Transverse colon (tissue), 4 donors: Measurements from ENCODE around the gene TBC1D7. TPM values are rescaled to one million over a fixed set of nuclear protein-coding genes. Genes with fewer than 3 reads are reported as not detected.

ENCODE experiments used
- DNase-seq: peaks from one replicate; pipeline ENCODE4 v3.0.0-alpha.2; 2019
- H3K27ac ChIP-seq, 4 donors: fragments of 200-600 bp; sonication (generic); 2 replicates each; pipeline ENCODE4 v1.5.1; 2016 to 2018; ENCODE audit warnings: inconsistent platforms in 4 of 4
- H3K27me3 ChIP-seq: fragments of 200-600 bp; sonication (generic); 2 replicates; pipeline ENCODE4 v1.5.1; 2017; ENCODE audit warnings: inconsistent platforms
- H3K36me3 ChIP-seq, 4 donors: fragments of 200-600 bp; sonication (generic); 2 replicates each; pipeline ENCODE4 v1.5.1; 2017 to 2019; ENCODE audit warnings: inconsistent platforms in 4 of 4
- H3K4me1 ChIP-seq, 4 donors: fragments of 200-600 bp; sonication (generic); 2 replicates each; pipeline ENCODE4 v1.5.1; 2017 to 2020; ENCODE audit warnings: inconsistent platforms in 4 of 4
- H3K4me3 ChIP-seq, 4 donors: fragments of 200-600 bp; sonication (generic); 1 replicate in 1 of 4; 2 replicates in 3 of 4; pipeline versions ENCODE4 v1.5.1 to v1.6.1; 2017 to 2019; ENCODE audit warnings: inconsistent platforms in 4 of 4
- H3K9me3 ChIP-seq, 2 donors: fragments of 200-600 bp; sonication (generic); 2 replicates each; pipeline ENCODE4 v1.5.1; 2017 to 2019; ENCODE audit warnings: inconsistent platforms in 2 of 2
- EP300 ChIP-seq: sonication (generic); formaldehyde crosslinking; IDR thresholded peaks from one replicate; pipeline ENCODE4 v1.6.1; 2017; ENCODE audit warnings: antibody characterized with exemption, low read depth
- POLR2A ChIP-seq: fragments of 450-650 bp; IDR thresholded peaks from one replicate; pipeline ENCODE4 v1.6.1; 2016; ENCODE audit warnings: antibody characterized with exemption, mild to moderate bottlenecking, moderate library complexity
- POLR2AphosphoS5 ChIP-seq, 3 donors: sonication (generic); formaldehyde crosslinking; IDR thresholded peaks; one replicate each; pipeline ENCODE4 v1.6.1; 2016; ENCODE audit warnings: antibody characterized with exemption in 3 of 3
- WGBS, 2 donors: methylation state at CpG; one replicate each; pipeline ENCODE4 v1.1.5; 2018; ENCODE audit warnings: low coverage in 1 of 2; 5-methylcytosine and 5-hydroxymethylcytosine counted together
- in situ Hi-C, 4 donors: fragments of 200-750 bp; cut with MboI; loops; one replicate each; pipeline versions ENCODE4 v1.15.0 to v1.15.1; 2017; ENCODE audit warnings: low sequenced_read_pairs in 3 of 4, low pct_ligation_motif_present in 1 of 4, low pct_unique_long_range_greater_than_20kb in 1 of 4
- intact Hi-C: fragments of 100-400 bp; cut with DNase I; formaldehyde crosslinking; loops from one replicate; pipeline ENCODE4 v1.15.1; 2023; ENCODE audit warnings: low total_unique reads
- total RNA-seq, 4 donors: library from RNA; depleted of rRNA; stranded (reverse); fragments of >200 nt; gene quantifications; one replicate each; pipeline ENCODE4 v1.1.0, GENCODE V29; 2016
- TF ChIP-seq, protein P1 (sequence below), 5 experiments: fragments of 200-600 bp in 3 of 5; fragments of 450-650 bp in 2 of 5; sonication (generic) in 3 of 5; IDR thresholded peaks; 1 replicate in 2 of 5; 2 replicates in 3 of 5; pipeline ENCODE4 v1.5.1; 2016 to 2017; ENCODE audit warnings: antibody characterized with exemption in 5 of 5, inconsistent platforms in 3 of 5, mild to moderate bottlenecking in 2 of 5, moderate library complexity in 1 of 5

Gene TBC1D7
- total RNA-seq, 4 donors from 2014 or later = 10.5 to 39.8 (median 15.0) TPM

DNA sequence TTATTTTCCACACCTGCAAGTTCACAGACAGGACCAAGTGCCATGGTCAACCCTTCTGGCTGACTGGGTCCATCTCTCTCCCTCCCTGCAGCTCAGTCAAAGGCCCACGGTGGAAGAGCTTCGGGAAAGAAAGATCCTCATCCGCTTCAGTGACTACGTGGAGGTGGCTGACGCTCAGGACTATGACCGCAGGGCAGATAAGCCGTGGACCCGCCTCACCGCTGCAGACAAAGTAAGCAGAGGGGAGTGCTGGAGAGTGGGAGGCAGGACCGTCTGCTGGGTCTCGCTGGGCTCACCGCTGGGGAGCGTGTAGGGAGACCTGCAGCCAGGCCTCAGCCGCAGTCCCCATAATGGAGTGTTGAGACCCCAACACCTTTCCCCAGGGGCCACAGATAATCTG lies 45.0 kb downstream of the TBC1D7 start:
- H3K4me3 ChIP-seq = no peak overlapping the region
- intact Hi-C loops = no loop called here
- no peak overlapping the region for H3K27ac ChIP-seq
- peaks cover 7 to 9% of the 10 kb centered on the region in 2 donors for H3K9me3 ChIP-seq
- H3K27me3 ChIP-seq = no peaks in the 10 kb centered on the region
- H3K36me3 ChIP-seq = no peaks in the 10 kb centered on the region
- no peak for DNase-seq
- H3K4me1 ChIP-seq = no peaks in the 10 kb centered on the region
- WGBS, 2 donors = 92% methylated on average over 14 of the region's 14 CpGs; no CpG with 5 or more reads in 1 of the 2 donors
- in situ Hi-C loops = no loop called here
- TF ChIP-seq POLR2AphosphoS5 (IDR thresholded peaks at IDR 0.05) (no peak), POLR2A (no peak), EP300 (no peak)
- TF ChIP-seq, protein P1, sequence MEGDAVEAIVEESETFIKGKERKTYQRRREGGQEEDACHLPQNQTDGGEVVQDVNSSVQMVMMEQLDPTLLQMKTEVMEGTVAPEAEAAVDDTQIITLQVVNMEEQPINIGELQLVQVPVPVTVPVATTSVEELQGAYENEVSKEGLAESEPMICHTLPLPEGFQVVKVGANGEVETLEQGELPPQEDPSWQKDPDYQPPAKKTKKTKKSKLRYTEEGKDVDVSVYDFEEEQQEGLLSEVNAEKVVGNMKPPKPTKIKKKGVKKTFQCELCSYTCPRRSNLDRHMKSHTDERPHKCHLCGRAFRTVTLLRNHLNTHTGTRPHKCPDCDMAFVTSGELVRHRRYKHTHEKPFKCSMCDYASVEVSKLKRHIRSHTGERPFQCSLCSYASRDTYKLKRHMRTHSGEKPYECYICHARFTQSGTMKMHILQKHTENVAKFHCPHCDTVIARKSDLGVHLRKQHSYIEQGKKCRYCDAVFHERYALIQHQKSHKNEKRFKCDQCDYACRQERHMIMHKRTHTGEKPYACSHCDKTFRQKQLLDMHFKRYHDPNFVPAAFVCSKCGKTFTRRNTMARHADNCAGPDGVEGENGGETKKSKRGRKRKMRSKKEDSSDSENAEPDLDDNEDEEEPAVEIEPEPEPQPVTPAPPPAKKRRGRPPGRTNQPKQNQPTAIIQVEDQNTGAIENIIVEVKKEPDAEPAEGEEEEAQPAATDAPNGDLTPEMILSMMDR (IDR thresholded peaks at IDR 0.05) = no peak

DNA sequence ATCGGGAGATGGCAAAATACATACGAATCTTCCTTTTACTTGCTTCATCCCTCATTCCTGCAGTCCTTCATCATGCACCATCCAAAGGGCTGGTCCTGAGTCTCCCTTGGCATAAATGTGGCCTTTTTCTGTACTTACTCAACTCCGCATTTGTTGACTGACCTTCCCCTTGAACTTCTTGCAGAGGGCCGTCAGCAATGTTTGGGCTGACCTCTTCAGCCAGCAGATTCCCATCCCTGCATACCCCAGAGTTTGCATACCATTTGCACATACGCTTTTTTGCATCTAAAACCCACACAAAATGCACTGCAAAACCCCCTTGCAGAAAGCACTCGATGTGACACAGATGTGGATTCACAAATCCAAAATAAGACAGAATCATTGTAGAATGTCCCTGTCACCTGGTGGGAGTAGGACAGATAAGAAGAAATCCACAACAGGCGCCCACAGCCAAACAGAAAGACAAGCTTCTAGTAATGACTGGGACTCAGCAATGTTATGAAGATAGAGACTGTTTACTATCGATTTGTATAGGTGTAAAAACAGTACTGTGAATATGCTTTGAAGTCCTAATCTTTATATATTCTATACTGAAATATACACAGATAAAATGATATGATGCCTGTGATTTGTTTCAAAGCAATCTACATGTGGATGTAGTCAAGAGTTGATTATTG lies 45.8 kb downstream of the TBC1D7 start:
- in situ Hi-C loops = no loop called here

DNA sequence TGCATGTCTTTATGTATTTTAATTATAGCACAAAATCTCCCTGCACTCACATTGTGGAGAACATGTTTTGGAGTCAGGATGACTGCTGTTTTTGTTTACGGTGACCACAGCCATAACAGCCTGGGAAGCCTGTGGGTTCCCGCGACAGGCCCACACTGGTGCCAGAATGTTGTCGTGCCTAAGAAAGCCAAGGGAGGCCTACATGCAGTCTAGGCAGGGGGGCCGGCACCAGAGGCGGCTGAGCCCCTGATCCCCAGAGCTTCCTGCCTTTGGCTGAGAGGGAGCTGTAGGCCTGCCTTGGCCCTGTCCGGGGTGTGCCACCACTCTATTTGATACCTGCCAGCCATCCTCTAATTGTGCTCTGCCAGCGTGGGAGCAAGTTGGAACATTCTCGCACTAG lies 46.7 kb downstream of the TBC1D7 start:
- peaks cover 0 to under 1% of the 10 kb centered on the region in 2 donors for H3K9me3 ChIP-seq
- 80 to 95% methylated on average over 1 to 9 of the region's 9 CpGs for WGBS, 2 donors
- H3K27me3 ChIP-seq = no peaks in the 10 kb centered on the region
- no peak for DNase-seq
- no peak overlapping the region for H3K4me3 ChIP-seq
- no peaks in the 10 kb centered on the region for H3K4me1 ChIP-seq
- in situ Hi-C loops = no loop called here
- H3K36me3 ChIP-seq = no peaks in the 10 kb centered on the region
- intact Hi-C loops = no loop called here
- TF ChIP-seq, protein P1 (IDR thresholded peaks at IDR 0.05) = no peak
- no peak for TF ChIP-seq EP300
- TF ChIP-seq POLR2A = no peak
- no peak overlapping the region for H3K27ac ChIP-seq

More for the DNA sequence above, 45.8 kb downstream of the TBC1D7 start:
- whole genome bisulfite sequencing, 2 donors = 65 to 74% methylated on average over 5 to 8 of the region's 8 CpGs
- no peak overlapping the region for H3K27ac ChIP-seq
- TF ChIP-seq POLR2A = no peak
- no peak for TF ChIP-seq EP300
- no peak for TF ChIP-seq POLR2AphosphoS5 (IDR thresholded peaks at IDR 0.05)
- TF ChIP-seq, protein P1 (IDR thresholded peaks at IDR 0.05) = no peak
- no peaks in the 10 kb centered on the region for H3K4me1 ChIP-seq
- intact Hi-C loops = no loop called here
- no peaks in the 10 kb centered on the region for H3K36me3 ChIP-seq
- DNase-seq = no peak
- no peaks in the 10 kb centered on the region for H3K27me3 ChIP-seq
- no peak overlapping the region for H3K4me3 ChIP-seq
- H3K9me3 ChIP-seq = peaks cover 6 to 7% of the 10 kb centered on the region in 2 donors

DNA sequence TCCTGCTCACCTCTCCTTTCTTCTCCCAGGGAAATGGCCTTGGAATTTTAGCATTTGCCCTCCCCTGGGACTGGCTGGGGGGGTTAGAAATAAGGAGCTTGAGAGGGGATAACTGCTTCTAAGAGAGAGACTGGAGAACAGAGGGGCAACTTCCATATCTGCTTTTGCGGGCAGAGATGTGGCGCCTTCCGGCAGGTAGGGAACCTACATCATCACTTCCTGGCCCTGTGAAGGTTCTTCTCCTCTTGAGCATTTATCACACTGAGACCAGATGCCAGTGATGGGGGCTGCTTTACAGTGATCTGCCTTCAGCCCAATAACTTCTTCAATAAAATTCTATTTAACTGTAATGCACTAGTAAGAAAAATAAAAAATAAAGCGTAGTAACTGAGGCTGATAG lies 48.1 kb downstream of the TBC1D7 start:
- DNase-seq = no peak
- Histone ChIP-seq H3K4me3 (no peak overlapping the region), H3K27me3 (no peaks in the 10 kb centered on the region), H3K36me3 (no peaks in the 10 kb centered on the region), H3K27ac (no peak overlapping the region), H3K9me3 (no peaks in the 10 kb centered on the region), H3K4me1 (no peaks in the 10 kb centered on the region)
- intact Hi-C loops (no loop called here), in situ Hi-C loops (no loop called here)
- TF ChIP-seq POLR2A (no peak), EP300 (no peak), POLR2AphosphoS5 (IDR thresholded peaks at IDR 0.05) (no peak)
- TF ChIP-seq, protein P1 (IDR thresholded peaks at IDR 0.05) = no peak
- WGBS, 2 donors = 0 to 84% methylated on average over 1 to 4 of the region's 4 CpGs
